HCT116 (cell line): ENCODE data around the gene ARHGAP45. TPM values are rescaled to one million over a fixed set of nuclear protein-coding genes. Genes with fewer than 3 reads are reported as not detected.

ENCODE experiments used
- ATAC-seq: fragments of 200-7000 bp; cut with Tn5 transposase; 2 replicates; pipeline ENCODE4 v1.9.1; 2020; ENCODE audit warnings: mild to moderate bottlenecking, moderate library complexity
- BruUV-seq: library from RNA; stranded (reverse); fragments of 400-500 nt; replicated peaks from 2 replicates; lab custom pipeline; 2021; lab: Mats Ljungman, UMichigan
- CTCF ChIA-PET: fragments of 300-600 bp; sonication (Branson Sonifier 250); formaldehyde crosslinking; loops from one replicate; lab custom pipeline; 2021; ENCODE audit warnings: antibody characterized with exemption; lab: Charles Lee
- POLR2A ChIA-PET: fragments of 300-600, 350-600 bp; sonication (Branson Sonifier 250); formaldehyde crosslinking; loops from one replicate; lab custom pipeline; 2021; ENCODE audit warnings: antibody characterized with exemption; lab: Charles Lee
- RAD21 ChIA-PET, 2 experiments: fragments of 300-600 bp; sonication (Branson Sonifier 250); formaldehyde crosslinking; loops; one replicate each; lab custom pipeline; 2023; ENCODE audit warnings: low total read pairs in 2 of 2; ENCODE audit not compliant: uncharacterized antibody in 2 of 2, unreplicated experiment in 2 of 2, low non-redundant PET in 1 of 2; lab: Charles Lee
- DNase-seq: peaks from one replicate; pipeline ENCODE4 v3.0.0-alpha.2; 2010; ENCODE audit warnings: low read depth, low spot score
- H2AFZ ChIP-seq: fragments of 200-600 bp; shearing (Covaris generic), sonication (generic); 2 replicates; pipeline ENCODE4 v1.6.1; 2017; ENCODE audit warnings: low read depth, mixed run types, mixed read lengths, antibody characterized with exemption, low read length; ENCODE audit not compliant: poor library complexity, severe bottlenecking
- H3K27ac ChIP-seq: 2 replicates; pipeline ENCODE4 v1.5.1; 2012; ENCODE audit warnings: low read depth, low read length
- H3K27me3 ChIP-seq: fragments of 200-600 bp; sonication (generic); 2 replicates; pipeline ENCODE4 v1.6.1; 2016; ENCODE audit warnings: mixed run types, low read length, mixed read lengths; ENCODE audit not compliant: insufficient read depth
- H3K36me3 ChIP-seq, 2 experiments: fragments of 200-500 bp in 1 of 2; fragments of 200-600 bp in 1 of 2; sonication (Bioruptor generic) in 1 of 2; sonication (generic) in 1 of 2; 2 replicates each; pipeline versions ENCODE4 v1.5.1 to v1.6.1; 2014 to 2016; ENCODE audit warnings: low read length in 2 of 2, inconsistent platforms in 1 of 2, mixed read lengths in 1 of 2, mixed run types in 1 of 2; ENCODE audit not compliant: insufficient read depth in 2 of 2, control insufficient read depth in 1 of 2
- H3K4me1 ChIP-seq, 2 experiments: fragments of 200-600 bp in 1 of 2; sonication (generic) in 1 of 2; 2 replicates each; pipeline versions ENCODE4 v1.5.1 to v1.6.1; 2012 to 2017; ENCODE audit warnings: low read length in 2 of 2, inconsistent platforms in 1 of 2, mild to moderate bottlenecking in 1 of 2, mixed read lengths in 1 of 2, mixed run types in 1 of 2, moderate library complexity in 1 of 2; ENCODE audit not compliant: insufficient read depth in 2 of 2, control insufficient read depth in 1 of 2
- H3K4me2 ChIP-seq: fragments of 200-600 bp; sonication (generic); 2 replicates; pipeline ENCODE4 v1.6.1; 2017; ENCODE audit warnings: mixed run types, low read length, mixed read lengths
- H3K4me3 ChIP-seq, 2 experiments: fragments of 200-600 bp in 1 of 2; sonication (generic) in 1 of 2; replicated peaks in 1 of 2; 2 replicates each; pipeline ENCODE4 v1.5.1; 2011 to 2016; ENCODE audit warnings: low read length in 2 of 2, control low read depth in 1 of 2, low read depth in 1 of 2, mild to moderate bottlenecking in 1 of 2, mixed read lengths in 1 of 2, mixed run types in 1 of 2
- H3K79me2 ChIP-seq: fragments of 200-600 bp; sonication (generic); 2 replicates; pipeline ENCODE4 v1.6.1; 2017; ENCODE audit warnings: mild to moderate bottlenecking, mixed run types, low read length, moderate library complexity, mixed read lengths; ENCODE audit not compliant: insufficient read depth
- H3K9ac ChIP-seq: fragments of 200-600 bp; sonication (generic); 2 replicates; pipeline ENCODE4 v1.6.1; 2016; ENCODE audit warnings: low read length, mixed read lengths
- H3K9me2 ChIP-seq: fragments of 200-600 bp; sonication (generic), shearing (Covaris generic); 2 replicates; pipeline ENCODE4 v1.6.1; 2017; ENCODE audit warnings: mixed run types, mild to moderate bottlenecking, moderate library complexity; ENCODE audit not compliant: insufficient read depth
- H3K9me3 ChIP-seq, 2 experiments: fragments of 200-500 bp in 1 of 2; fragments of 200-600 bp in 1 of 2; sonication (Bioruptor generic) in 1 of 2; sonication (generic) in 1 of 2; 2 replicates each; pipeline ENCODE4 v1.6.1; 2014 to 2017; ENCODE audit warnings: low read length in 2 of 2, mixed read lengths in 2 of 2, inconsistent platforms in 1 of 2, low read depth in 1 of 2, mild to moderate bottlenecking in 1 of 2, mixed run types in 1 of 2, moderate library complexity in 1 of 2; ENCODE audit not compliant: control insufficient read depth in 1 of 2, insufficient read depth in 1 of 2
- H4K20me1 ChIP-seq: fragments of 200-600 bp; sonication (generic), shearing (Covaris generic); 2 replicates; pipeline ENCODE4 v1.6.1; 2017; ENCODE audit warnings: mixed run types, mild to moderate bottlenecking, moderate library complexity; ENCODE audit not compliant: insufficient read depth
- CBX3 ChIP-seq: IDR thresholded peaks from 2 replicates; pipeline ENCODE4 v1.6.1; 2012; ENCODE audit warnings: low read depth
- CEBPB ChIP-seq: IDR thresholded peaks from 2 replicates; pipeline ENCODE4 v1.6.1; 2012; ENCODE audit warnings: low read depth
- EGR1 ChIP-seq: IDR thresholded peaks from 2 replicates; pipeline ENCODE4 v1.6.1; 2012; ENCODE audit warnings: low read depth
- ELF1 ChIP-seq: IDR thresholded peaks from 2 replicates; pipeline ENCODE4 v1.6.1; 2012; ENCODE audit warnings: low read depth, borderline replicate concordance
- EZH2phosphoT487 ChIP-seq: fragments of 200-600 bp; IDR thresholded peaks from 2 replicates; pipeline ENCODE4 v1.6.1; 2018; ENCODE audit warnings: antibody characterized with exemption, borderline replicate concordance
- JUND ChIP-seq: IDR thresholded peaks from 2 replicates; pipeline ENCODE4 v1.6.1; 2012
- POLR2A ChIP-seq: IDR thresholded peaks from 2 replicates; pipeline ENCODE4 v1.7.0; 2011; ENCODE audit warnings: borderline replicate concordance; ENCODE audit not compliant: insufficient read depth, insufficient read length; ENCODE audit errors: extremely low read depth
- POLR2AphosphoS5 ChIP-seq: IDR thresholded peaks from 2 replicates; pipeline ENCODE4 v1.6.1; 2011; ENCODE audit warnings: mild to moderate bottlenecking, low read depth, low read length, moderate library complexity
- RAD21 ChIP-seq: IDR thresholded peaks from 2 replicates; pipeline ENCODE4 v1.6.1; 2012; ENCODE audit warnings: low read depth, mild to moderate bottlenecking
- SIN3A ChIP-seq: IDR thresholded peaks from 2 replicates; pipeline ENCODE4 v1.6.1; 2012; ENCODE audit warnings: low read depth
- SP1 ChIP-seq: IDR thresholded peaks from 2 replicates; pipeline ENCODE4 v1.6.1; 2012; ENCODE audit warnings: low read depth
- YY1 ChIP-seq: IDR thresholded peaks from 2 replicates; pipeline ENCODE4 v1.6.1; 2011; ENCODE audit warnings: low read length, low read depth, moderate library complexity, mild to moderate bottlenecking; ENCODE audit not compliant: insufficient replicate concordance; ENCODE audit errors: extremely low read depth
- ZFX ChIP-seq: fragments of 450-650 bp; IDR thresholded peaks from 2 replicates; pipeline ENCODE4 v1.6.1; 2017
- intact Hi-C: fragments of 100-400 bp; cut with micrococcal nuclease; formaldehyde crosslinking; loops from 2 replicates; pipeline ENCODE4 v1.10.0; 2022
- total RNA-seq: library from RNA; stranded (reverse); gene quantifications from one replicate; pipeline ENCODE4 v1.2.1, GENCODE V29; 2021; ENCODE audit not compliant: unreplicated experiment
- TF ChIP-seq, protein P1 (sequence below), 3 experiments: fragments of 200-600 bp in 1 of 3; sonication (generic) in 1 of 3; IDR thresholded peaks in 2 of 3; conservative IDR thresholded peaks in 1 of 3; 2 replicates each; pipeline ENCODE4 v1.5.1; 2012 to 2017; ENCODE audit warnings: low read depth in 2 of 3, low read length in 2 of 3, antibody characterized with exemption in 1 of 3, borderline replicate concordance in 1 of 3, control low read depth in 1 of 3, mild to moderate bottlenecking in 1 of 3, mixed read lengths in 1 of 3, mixed run types in 1 of 3, moderate library complexity in 1 of 3; ENCODE audit not compliant: insufficient read depth in 1 of 3
- TF ChIP-seq, protein P2 (sequence below): IDR thresholded peaks from 2 replicates; pipeline ENCODE4 v1.6.1; 2012
- TF ChIP-seq, protein P3 (sequence below): IDR thresholded peaks from 2 replicates; pipeline ENCODE4 v1.6.1; 2011; ENCODE audit warnings: mild to moderate bottlenecking, low read length, moderate library complexity; ENCODE audit not compliant: insufficient replicate concordance; ENCODE audit errors: extremely low read depth

Gene ARHGAP45
- total RNA-seq, 1 experiment from 2014 or later, result 30.4 TPM

DNA sequence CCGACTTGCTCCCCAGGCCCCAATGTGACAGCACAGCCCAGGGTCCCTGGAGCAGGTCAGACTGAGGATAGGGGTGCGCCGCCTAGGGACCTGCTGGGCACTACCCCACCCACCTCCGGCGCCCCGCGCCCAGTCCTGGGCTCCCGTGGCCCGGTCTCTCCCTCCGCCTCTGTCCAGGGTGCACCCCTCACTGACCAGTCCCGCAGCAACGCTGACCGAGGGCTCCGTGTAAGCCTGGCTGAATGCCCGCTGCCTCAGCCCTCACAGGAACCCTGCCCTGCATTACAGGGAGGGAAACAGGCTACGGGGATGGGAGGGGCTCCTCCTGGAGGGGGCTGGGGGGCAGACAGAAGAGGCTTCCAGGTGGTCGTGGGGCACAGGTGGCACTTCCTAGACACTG lies 68.5 kb downstream of the ARHGAP45 start:
- ChIA-PET CTCF (no interaction called here), POLR2A (no interaction called here), RAD21 (interaction anchor here in 1 of 2 experiments (0.7 kb wide), 1 partner anchor 185 kb away, joined by 3 read pairs; no protein-coding TSS in a partner anchor)
- Histone ChIP-seq H3K27ac (no peak overlapping the region), H3K9me2 (no peaks in the 10 kb centered on the region), H2AFZ (no peak overlapping the region), H3K4me2 (no peak overlapping the region), H3K79me2 (peaks cover 24% of the 10 kb centered on the region; the same call in 1 of the 2 replicates), H3K9me3 (no peaks in the 10 kb centered on the region), H3K9ac (no peak overlapping the region), H3K36me3 (peaks cover 0 to 8% of the 10 kb centered on the region in 2 experiments; a peak in 1 of 4 replicates), H4K20me1 (no peaks in the 10 kb centered on the region), H3K4me1 (peaks cover 0 to 4% of the 10 kb centered on the region in 2 experiments; a peak in 1 of 4 replicates), H3K27me3 (no peaks in the 10 kb centered on the region), H3K4me3 (no peak overlapping the region)
- ATAC-seq, result no peak
- DNase-seq, result no peak
- intact Hi-C loops, result no loop called here
- no peak for TF ChIP-seq SIN3A
- no peak for TF ChIP-seq EZH2phosphoT487
- TF ChIP-seq, protein P1, sequence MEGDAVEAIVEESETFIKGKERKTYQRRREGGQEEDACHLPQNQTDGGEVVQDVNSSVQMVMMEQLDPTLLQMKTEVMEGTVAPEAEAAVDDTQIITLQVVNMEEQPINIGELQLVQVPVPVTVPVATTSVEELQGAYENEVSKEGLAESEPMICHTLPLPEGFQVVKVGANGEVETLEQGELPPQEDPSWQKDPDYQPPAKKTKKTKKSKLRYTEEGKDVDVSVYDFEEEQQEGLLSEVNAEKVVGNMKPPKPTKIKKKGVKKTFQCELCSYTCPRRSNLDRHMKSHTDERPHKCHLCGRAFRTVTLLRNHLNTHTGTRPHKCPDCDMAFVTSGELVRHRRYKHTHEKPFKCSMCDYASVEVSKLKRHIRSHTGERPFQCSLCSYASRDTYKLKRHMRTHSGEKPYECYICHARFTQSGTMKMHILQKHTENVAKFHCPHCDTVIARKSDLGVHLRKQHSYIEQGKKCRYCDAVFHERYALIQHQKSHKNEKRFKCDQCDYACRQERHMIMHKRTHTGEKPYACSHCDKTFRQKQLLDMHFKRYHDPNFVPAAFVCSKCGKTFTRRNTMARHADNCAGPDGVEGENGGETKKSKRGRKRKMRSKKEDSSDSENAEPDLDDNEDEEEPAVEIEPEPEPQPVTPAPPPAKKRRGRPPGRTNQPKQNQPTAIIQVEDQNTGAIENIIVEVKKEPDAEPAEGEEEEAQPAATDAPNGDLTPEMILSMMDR (IDR thresholded peaks at IDR 0.05 in 2 of 3, conservative IDR thresholded peaks at IDR 0.05 in 1 of 3; ENCODE audit: borderline replicate concordance in 1 of 3, insufficient read depth in 1 of 3, low read depth in 2 of 3, low read length in 2 of 3), result no peak
- TF ChIP-seq JUND, result no peak
- TF ChIP-seq SP1, result no peak
- no peak for TF ChIP-seq POLR2A
- TF ChIP-seq CBX3, result no peak
- TF ChIP-seq, protein P2, sequence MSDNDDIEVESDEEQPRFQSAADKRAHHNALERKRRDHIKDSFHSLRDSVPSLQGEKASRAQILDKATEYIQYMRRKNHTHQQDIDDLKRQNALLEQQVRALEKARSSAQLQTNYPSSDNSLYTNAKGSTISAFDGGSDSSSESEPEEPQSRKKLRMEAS, result no peak
- TF ChIP-seq ZFX, result no peak
- TF ChIP-seq ELF1, result no peak
- TF ChIP-seq RAD21, result no peak
- TF ChIP-seq CEBPB, result no peak
- TF ChIP-seq POLR2AphosphoS5, result no peak
- TF ChIP-seq YY1, result no peak
- TF ChIP-seq, protein P3, sequence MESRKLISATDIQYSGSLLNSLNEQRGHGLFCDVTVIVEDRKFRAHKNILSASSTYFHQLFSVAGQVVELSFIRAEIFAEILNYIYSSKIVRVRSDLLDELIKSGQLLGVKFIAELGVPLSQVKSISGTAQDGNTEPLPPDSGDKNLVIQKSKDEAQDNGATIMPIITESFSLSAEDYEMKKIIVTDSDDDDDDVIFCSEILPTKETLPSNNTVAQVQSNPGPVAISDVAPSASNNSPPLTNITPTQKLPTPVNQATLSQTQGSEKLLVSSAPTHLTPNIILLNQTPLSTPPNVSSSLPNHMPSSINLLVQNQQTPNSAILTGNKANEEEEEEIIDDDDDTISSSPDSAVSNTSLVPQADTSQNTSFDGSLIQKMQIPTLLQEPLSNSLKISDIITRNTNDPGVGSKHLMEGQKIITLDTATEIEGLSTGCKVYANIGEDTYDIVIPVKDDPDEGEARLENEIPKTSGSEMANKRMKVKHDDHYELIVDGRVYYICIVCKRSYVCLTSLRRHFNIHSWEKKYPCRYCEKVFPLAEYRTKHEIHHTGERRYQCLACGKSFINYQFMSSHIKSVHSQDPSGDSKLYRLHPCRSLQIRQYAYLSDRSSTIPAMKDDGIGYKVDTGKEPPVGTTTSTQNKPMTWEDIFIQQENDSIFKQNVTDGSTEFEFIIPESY, result no peak
- no peak for TF ChIP-seq EGR1
- BruUV-seq, result no TSS peak
